SIG-M5 treated with dmso at 0.1 percent for 504 hours (cell line): ENCODE measurements around the gene MED13L.
"Not testable (repeated sequence)": the region's sequence is repeated elsewhere in the genome, so short reads cannot be mapped to it uniquely, and the experiment has no call there.

Source experiments
- DNase-seq: peaks from one replicate; lab custom pipeline; 2025; ENCODE audit not compliant: unreplicated experiment; lab: John Stamatoyannopoulos, UW

The MED13L gene

DNA sequence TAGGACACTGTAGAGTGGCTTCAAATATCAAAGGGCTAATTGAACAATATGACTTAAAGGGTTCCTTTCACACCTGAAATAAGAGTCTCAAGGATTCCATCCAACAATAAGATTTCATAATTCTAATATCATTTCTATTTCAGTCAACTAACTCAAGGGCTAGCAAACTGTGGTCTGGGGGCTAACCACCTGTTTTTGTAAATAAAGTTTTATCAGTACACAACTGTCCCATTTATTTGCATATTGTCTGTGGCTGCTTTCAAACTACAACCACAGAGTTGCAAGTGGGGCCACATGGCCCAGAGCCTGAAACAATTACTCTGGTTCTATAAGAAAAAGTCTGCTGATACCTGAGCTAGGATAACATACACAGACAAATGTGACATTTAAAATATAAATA, 29.1 kb downstream of the MED13L start:
- no peak for DNase-seq

DNA sequence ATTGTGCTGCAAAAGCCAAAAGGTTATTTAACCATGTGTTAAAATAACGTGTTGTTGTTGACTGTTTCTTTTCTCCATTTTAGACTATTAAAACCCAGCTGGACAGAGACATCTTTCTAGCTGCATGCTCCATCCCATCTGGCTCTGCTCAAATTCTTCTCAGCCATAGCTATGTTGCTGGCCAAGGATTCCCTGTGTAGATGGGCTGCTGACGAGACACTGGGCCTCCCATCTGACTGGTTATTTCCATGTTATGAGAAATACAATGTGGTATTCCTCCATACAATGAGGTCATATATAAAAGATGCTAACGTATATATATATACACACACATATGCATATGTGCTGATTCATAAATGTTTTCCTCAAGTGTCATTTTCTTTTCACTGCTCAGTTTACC, 30.1 kb downstream of the MED13L start:
- DNase-seq, result no peak

GRCh38 chr12:116246490-116247179, 30.9 kb downstream of the MED13L start:
- no peak for DNase-seq

DNA sequence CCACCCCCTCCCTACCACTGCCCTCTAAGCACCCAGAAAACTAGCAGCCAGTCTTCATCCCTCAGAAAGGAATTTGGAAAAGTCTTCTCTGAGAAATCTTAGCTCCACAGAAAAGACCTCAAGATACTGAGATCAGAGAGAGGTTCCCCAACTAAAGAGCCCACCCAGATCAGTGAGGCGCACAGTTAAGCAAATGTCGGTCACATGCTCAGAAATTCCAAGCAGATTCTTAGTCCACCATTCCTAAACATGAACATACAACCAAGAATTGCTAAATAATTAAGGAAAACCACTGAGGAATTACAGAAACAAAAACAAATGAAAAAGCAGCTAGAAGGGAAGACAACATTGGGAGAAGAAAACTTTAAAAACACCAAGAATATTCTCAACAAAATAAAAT, 32.3 kb downstream of the MED13L start:
- DNase-seq, result no peak

GRCh38 chr12:116244474-116245090, 32.9 kb downstream of the MED13L start:
- no peak for DNase-seq

DNA sequence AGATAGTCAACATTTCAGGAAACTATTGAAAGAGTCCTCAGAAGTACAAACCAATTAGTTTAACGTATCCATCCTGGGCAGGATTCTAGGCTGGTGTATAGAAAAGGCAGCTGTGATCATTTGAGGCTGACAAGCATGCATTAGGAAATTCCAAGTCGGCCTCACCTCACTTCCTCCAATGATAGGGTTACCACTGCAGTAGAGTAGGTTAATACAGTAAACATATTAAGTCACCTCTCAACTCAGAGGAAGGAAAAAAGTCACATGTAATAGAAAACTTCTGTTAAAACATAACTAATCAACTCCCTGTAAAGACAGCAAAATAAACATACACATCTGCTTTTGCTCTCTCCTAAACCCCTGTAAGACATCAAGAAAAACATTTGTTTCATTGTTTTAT, 33.5 kb downstream of the MED13L start:
- DNase-seq, result peak; percentile 32

- no peak for DNase-seq
Measured at GRCh38 chr12:116242740-116243139, 34.8 kb downstream of the MED13L start.

- no peak for DNase-seq
Measured at GRCh38 chr12:116241157-116241759, 36.2 kb downstream of the MED13L start.

GRCh38 chr12:116238570-116239119, 38.8 kb downstream of the MED13L start:
- not testable (repeated sequence) for DNase-seq

DNA sequence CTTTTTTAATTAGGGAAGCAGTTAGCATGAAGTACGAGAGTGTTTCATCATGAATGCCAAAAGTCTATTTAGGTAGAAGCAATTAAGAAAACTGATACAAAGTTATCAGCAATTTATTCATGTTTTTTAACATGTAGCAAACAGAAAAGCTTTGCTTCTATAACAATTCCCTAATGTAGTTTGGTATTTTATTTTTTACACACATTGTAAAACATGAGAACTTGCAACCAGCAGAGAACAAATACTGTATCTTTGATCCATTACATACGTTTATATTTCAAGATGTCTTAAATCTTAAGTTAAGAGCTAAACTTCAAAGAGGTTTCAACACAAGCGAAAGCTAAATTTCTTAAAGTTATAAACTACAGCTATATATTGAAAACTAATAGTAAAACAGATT, 39.3 kb downstream of the MED13L start:
- no peak for DNase-seq

DNA sequence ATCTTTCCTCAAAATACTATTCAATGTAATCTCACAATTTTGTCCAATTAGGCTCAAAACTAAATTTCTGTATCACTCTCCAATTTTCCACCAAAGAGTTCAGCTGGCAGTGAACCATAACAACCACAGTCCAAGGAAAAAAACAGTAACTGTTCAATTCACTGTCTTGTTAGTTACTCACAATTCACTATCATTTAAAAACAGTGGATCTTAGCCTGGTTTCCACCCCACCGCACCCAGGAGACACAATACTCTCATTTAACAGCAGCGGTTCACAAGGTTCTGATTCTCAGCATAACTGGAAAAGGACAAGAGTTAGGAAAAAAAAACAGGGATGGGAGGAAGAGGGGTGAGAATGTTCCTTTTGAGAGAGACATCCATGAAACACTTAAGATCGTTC, 40.5 kb downstream of the MED13L start:
- DNase-seq, result no peak

DNA sequence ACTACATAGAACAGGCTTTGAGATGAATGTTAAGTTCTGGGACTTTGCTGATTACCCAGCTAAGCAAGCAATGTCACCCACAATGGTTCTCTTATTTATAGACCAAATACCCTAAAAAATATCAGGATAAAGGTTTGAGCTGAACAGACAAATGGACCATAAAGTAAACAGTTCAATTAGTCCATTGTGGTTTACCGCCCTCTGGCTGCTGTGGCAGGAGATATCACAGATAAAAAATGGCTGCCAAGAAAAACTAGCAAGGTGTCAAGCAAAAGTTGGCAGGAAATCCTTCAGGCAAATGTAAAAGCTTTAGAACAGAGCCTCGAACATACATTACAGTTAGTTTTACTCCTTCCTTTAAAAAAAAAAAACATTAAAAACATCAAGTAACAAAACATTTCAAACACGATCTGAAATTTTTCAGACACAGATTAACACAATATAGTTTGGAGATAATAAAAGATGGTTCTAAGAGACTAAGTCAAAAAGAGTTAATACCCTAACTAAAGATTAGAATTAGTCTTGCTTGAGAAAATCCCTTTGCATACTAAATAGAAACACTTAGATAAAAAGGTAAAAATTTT, 41.3 kb downstream of the MED13L start:
- DNase-seq, result peak; percentile 35

GRCh38 chr12:116234148-116234547, 43.3 kb downstream of the MED13L start:
- DNase-seq, result not testable (repeated sequence)

DNA sequence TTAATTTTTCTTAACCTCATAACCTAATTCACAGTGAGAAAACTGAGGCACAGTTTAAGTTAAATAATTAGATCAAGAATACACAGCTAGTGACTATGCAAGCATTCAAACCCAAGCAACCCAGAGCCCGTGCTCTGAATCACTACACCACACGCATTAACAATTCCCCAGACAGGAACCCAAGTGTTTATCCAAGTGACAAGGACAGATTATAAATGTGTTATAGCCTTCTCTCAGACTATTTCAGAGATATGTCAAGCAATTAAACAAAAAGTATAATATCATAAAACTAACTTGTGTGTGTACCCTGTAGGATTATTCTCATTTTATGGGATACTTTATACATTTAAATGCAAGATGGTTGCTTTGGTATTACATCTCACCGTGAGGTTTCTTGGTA, 43.8 kb downstream of the MED13L start:
- DNase-seq, result no peak

DNA sequence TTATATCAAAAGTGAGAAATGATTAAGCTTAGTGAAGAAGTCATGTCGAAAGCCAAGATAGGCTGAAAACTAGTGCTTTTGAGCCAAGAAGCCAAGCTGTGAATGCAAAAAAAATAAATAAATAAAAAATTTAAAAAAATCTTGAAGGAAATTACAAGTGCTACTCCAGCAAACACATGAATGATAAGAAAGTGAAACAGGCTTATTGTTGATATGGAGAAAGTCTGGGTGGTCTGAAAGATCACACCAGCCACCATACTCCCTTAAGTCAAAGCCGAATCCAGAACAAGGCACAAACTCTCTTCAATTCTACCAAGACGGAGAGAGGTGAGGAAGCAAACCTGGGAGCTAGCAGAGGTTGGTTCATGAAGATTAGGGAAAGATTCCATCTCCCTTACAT, 49.7 kb downstream of the MED13L start:
- DNase-seq, result no peak

DNA sequence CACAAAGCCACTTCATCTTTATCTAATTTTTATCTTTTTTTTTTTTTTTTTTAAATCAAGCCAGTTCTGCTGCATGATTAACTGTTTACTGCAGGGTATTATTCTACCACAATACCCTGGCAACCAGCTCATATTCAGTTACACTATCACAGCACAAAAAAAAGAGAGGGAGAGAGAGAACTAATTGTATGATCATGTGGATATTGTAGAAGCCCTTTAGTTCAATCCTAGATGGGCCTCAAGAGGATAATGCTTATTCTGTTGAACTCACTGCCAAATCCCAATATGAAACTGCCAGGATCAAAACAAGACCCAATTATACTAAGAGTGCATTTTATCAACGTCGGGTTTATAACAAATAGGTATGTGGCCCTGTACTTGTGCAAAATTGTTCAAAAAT, 51.5 kb downstream of the MED13L start:
- DNase-seq, result no peak

- peak; percentile 36 for DNase-seq
Measured at GRCh38 chr12:116222358-116222757, 55.1 kb downstream of the MED13L start.

- no peak for DNase-seq
Measured at GRCh38 chr12:116220756-116221155, 56.7 kb downstream of the MED13L start.

- DNase-seq, result no peak
Measured at GRCh38 chr12:116217045-116217735, 60.3 kb downstream of the MED13L start.

DNA sequence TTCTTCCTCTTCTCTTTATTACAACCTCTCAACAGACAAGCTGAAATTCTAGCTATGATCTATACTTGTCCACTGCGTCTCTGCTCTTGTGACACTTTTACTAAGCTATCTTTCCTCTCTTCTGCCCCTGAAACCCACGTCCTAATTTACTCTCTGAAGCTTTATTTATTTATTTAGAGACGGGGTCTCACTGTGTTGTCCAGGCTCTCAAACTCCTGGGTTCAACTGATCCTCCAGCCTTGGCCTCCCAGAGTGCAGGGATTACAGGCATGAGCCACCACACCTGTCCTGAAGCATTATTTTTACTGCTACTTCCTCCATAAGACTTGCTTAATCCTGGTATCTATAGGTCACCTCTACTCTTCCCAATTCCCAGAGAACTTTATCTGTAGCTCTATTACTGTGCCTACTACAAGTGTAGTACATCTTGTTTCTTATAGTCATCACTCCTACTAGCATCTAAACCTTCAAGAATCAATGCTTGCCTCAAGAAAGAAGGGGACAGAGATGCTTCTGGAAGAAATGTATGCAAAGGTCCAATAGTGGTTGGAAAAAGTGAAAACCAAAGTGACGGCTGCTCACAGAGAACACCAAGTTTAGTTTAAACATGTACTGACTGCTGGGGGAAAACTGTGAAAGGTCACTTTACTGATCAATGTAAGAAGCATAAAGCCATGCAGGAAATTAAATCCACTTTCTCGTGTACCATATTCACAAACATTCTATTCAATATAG, 61.3 kb downstream of the MED13L start:
- no peak for DNase-seq

DNA sequence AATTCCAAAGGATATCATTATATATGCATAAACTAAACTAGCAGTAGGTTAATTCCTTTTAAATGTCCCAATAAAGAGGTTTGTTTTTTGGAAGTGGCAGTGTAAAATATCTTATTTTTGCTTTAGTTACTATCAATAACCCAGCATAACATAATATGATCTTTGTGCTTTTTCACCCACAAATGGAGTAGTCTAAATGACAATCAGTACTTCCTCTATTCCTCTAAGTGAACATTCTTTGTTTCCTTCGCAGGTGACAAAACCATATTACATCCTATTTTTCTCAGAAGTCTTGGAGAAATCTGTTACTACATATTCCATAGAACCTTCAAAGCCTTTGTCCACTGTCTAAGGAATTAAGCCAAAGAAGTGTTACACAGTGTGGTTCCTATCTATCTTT, 62.5 kb downstream of the MED13L start:
- no peak for DNase-seq
